Hepatocyte (in vitro differentiated cells): ENCODE measurements around the gene GHRL.

Experiments used
- EZH2phosphoT487 ChIP-seq: fragments of 200-600 bp; sonication (generic); IDR thresholded peaks from one replicate; pipeline ENCODE4 v1.6.1; 2018; ENCODE audit warnings: antibody characterized with exemption, mild to moderate bottlenecking, low read depth, moderate library complexity; ENCODE audit not compliant: unreplicated experiment, severe bottlenecking
- TF ChIP-seq, protein P1 (sequence below): fragments of 200-600 bp; sonication (generic); IDR thresholded peaks from 2 replicates; pipeline ENCODE4 v1.5.1; 2016; ENCODE audit warnings: antibody characterized with exemption, mild to moderate bottlenecking; ENCODE audit not compliant: poor library complexity

DNA sequence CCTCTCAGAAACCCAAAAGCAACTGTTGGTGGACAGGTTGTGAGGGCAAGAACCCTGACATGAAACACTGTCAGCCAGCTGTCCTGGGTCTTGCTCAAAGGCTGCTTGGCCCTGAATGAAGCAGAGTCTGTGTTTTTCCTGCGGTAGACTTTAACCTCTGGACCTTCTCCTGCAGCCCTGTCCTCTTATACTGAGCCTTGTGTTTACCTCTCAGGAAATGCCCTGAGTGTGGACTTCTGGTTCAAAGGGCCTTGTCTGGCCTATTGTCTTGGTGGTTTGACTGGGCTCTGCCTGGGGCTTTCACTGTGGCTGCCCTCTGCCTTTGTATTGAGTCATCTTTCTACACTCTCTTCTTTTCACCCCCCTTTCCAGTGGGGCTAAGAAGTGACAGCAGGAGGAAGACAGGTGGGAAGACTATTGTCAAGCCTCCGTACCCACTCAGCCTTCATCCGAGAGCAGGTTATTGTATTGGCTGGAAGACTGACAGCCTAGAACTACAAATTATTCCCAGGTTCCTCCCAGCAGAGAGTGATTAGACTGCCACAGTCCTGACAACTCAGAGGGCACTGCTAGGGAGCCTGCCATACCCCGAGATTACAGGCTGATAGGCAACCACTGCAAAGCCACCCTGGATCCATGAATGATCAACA, 24.7 kb upstream of the GHRL start:
- TF ChIP-seq, protein P1, sequence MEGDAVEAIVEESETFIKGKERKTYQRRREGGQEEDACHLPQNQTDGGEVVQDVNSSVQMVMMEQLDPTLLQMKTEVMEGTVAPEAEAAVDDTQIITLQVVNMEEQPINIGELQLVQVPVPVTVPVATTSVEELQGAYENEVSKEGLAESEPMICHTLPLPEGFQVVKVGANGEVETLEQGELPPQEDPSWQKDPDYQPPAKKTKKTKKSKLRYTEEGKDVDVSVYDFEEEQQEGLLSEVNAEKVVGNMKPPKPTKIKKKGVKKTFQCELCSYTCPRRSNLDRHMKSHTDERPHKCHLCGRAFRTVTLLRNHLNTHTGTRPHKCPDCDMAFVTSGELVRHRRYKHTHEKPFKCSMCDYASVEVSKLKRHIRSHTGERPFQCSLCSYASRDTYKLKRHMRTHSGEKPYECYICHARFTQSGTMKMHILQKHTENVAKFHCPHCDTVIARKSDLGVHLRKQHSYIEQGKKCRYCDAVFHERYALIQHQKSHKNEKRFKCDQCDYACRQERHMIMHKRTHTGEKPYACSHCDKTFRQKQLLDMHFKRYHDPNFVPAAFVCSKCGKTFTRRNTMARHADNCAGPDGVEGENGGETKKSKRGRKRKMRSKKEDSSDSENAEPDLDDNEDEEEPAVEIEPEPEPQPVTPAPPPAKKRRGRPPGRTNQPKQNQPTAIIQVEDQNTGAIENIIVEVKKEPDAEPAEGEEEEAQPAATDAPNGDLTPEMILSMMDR: no peak
- TF ChIP-seq EZH2phosphoT487: no peak
